Left lung (tissue), 10 donors: ENCODE results near the gene MYBPH. TPM values are rescaled to one million over a fixed set of nuclear protein-coding genes. Genes with fewer than 3 reads are reported as not detected.

Experiments used
- ATAC-seq: fragments of 200-7000 bp; cut with Tn5 transposase; one replicate; pipeline ENCODE4 v1.9.1; 2020; ENCODE audit warnings: moderate library complexity
- DNase-seq, 4 donors: peaks; one replicate each; pipeline ENCODE4 v3.0.0-alpha.2; 2013 to 2020
- H3K27ac ChIP-seq, 2 donors: fragments of 200-600 bp; sonication (generic) in 1 of 2; one replicate each; pipeline versions ENCODE4 v1.5.0 to v1.8.0; 2020 to 2021
- H3K27me3 ChIP-seq, 2 donors: fragments of 200-600 bp; sonication (generic) in 1 of 2; one replicate each; pipeline versions ENCODE4 v1.5.0 to v1.8.0; 2020 to 2021
- H3K36me3 ChIP-seq, 2 donors: fragments of 200-600 bp; sonication (generic) in 1 of 2; one replicate each; pipeline versions ENCODE4 v1.5.0 to v1.8.0; 2020 to 2021
- H3K4me1 ChIP-seq, 2 donors: fragments of 200-600 bp; one replicate each; pipeline ENCODE4 v1.8.0; 2021
- H3K4me3 ChIP-seq, 2 donors: fragments of 200-600 bp; sonication (generic) in 1 of 2; one replicate each; pipeline versions ENCODE4 v1.5.0 to v1.8.0; 2020 to 2021; ENCODE audit warnings: mild to moderate bottlenecking in 1 of 2
- H3K9me3 ChIP-seq, 2 donors: fragments of 200-600 bp; sonication (generic) in 1 of 2; one replicate each; pipeline versions ENCODE4 v1.5.0 to v1.8.0; 2020 to 2021
- intact Hi-C, 2 donors: fragments of 100-400 bp; cut with DNase I; formaldehyde crosslinking; loops; one replicate each; pipeline versions ENCODE4 v1.11.2 to v1.14.2; 2022
- polyA plus RNA-seq, 6 donors: library from polyadenylated mRNA; unstranded; fragments of 120-200 nt; gene quantifications; one replicate each; pipeline ENCODE4 v1.2.1, GENCODE V29; 2013; ENCODE audit not compliant: insufficient read length in 6 of 6
- total RNA-seq, 2 donors: library from RNA; stranded (reverse); fragmentation: NEBNext Ultra II Directional; extraction: Animal tissue kit (Norgen Biotek cat#: 25700); gene quantifications; one replicate each; pipeline ENCODE4 v1.2.1, GENCODE V29; 2021
- TF ChIP-seq, protein P1 (sequence below), 2 donors: fragments of 200-600 bp; sonication (generic) in 1 of 2; IDR thresholded peaks; one replicate each; pipeline versions ENCODE4 v1.5.0 to v1.8.0; 2021; ENCODE audit warnings: antibody characterized with exemption in 2 of 2
- donor health status: DM: no; HTN: yes; CAD: no.
- donor health status: DM: no; HTN: no; CAD: no.

Gene MYBPH
- total and polyA plus RNA-seq, 8 donors, result 0.07 to 1.3 (median 0.34) TPM; not detected in 4

DNA sequence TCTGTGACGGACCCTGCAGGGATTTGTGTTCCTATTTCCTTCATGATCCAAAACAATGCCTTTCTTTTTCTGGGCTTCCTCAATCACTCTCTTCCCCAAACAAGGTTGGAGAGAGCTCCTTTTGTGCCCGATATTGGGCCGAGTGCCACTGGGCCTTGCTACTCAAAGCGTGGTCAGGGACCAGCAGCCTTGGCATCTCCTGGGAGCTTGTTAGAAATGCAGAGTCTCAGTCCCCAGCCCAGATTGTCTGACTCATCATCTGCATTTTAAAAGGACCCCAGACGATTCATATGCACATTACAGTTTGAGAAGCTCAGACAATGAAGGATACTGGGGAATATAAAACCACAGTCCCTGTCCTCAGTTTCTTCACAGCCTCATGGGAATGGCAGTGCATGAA is 28.2 kb downstream of the MYBPH start:
- TF ChIP-seq, protein P1, sequence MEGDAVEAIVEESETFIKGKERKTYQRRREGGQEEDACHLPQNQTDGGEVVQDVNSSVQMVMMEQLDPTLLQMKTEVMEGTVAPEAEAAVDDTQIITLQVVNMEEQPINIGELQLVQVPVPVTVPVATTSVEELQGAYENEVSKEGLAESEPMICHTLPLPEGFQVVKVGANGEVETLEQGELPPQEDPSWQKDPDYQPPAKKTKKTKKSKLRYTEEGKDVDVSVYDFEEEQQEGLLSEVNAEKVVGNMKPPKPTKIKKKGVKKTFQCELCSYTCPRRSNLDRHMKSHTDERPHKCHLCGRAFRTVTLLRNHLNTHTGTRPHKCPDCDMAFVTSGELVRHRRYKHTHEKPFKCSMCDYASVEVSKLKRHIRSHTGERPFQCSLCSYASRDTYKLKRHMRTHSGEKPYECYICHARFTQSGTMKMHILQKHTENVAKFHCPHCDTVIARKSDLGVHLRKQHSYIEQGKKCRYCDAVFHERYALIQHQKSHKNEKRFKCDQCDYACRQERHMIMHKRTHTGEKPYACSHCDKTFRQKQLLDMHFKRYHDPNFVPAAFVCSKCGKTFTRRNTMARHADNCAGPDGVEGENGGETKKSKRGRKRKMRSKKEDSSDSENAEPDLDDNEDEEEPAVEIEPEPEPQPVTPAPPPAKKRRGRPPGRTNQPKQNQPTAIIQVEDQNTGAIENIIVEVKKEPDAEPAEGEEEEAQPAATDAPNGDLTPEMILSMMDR (IDR thresholded peaks at IDR 0.05), result no peak
- no peak for ATAC-seq

DNA sequence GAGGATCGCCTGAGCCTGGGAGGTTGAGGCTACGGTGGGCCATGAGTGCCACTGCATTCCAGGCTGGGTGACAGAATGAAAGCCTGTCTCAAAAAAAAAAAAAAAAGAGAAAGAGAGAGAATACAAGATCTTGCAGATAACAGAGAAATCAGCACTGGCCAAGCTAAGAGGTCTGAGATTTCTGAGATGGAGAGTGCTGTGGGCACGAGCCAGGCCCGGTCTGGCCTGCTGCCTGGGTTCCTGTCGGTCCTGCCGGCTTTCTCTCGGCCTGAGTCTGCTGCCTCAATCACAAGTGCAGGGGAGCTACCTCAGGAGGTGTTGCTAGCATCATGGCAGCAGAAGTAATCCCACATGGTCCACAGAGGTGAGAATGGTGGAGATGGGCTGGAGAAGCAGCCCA is 29.1 kb downstream of the MYBPH start:
- TF ChIP-seq, protein P1 (IDR thresholded peaks at IDR 0.05), result no peak
- Histone ChIP-seq H3K27ac (no peak overlapping the region), H3K36me3 (no peaks in the 10 kb centered on the region), H3K27me3 (no peaks in the 10 kb centered on the region), H3K9me3 (no peaks in the 10 kb centered on the region), H3K4me3 (no peak overlapping the region), H3K4me1 (no peaks in the 10 kb centered on the region)
- DNase-seq (no peak), ATAC-seq (no peak)
- intact Hi-C loops, result no loop called here

More for the DNA sequence above, 28.2 kb downstream of the MYBPH start:
- Histone ChIP-seq H3K9me3 (no peaks in the 10 kb centered on the region), H3K4me1 (no peaks in the 10 kb centered on the region), H3K36me3 (no peaks in the 10 kb centered on the region), H3K4me3 (no peak overlapping the region), H3K27ac (no peak overlapping the region), H3K27me3 (no peaks in the 10 kb centered on the region)
- no peak for DNase-seq
- intact Hi-C loops, result no loop called here

DNA sequence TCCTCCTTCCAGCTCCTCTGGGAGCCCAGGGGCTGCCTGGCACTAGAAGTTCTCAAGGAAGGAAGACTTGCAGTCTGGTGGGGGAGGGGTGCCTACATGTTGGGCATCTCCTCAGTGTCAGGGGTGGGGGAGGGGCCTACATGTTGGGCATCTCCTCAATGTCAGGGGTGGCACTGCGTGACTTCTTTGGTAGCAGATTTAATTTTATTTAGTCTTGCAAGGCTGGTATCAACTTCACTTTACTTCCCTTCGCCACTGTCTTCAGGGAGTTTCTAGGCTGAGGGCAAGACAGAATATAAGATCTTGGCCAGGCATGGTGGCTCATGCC is 29.6 kb downstream of the MYBPH start:
- H3K36me3 ChIP-seq, result no peaks in the 10 kb centered on the region
- ATAC-seq (no peak), DNase-seq (no peak)
- H3K9me3 ChIP-seq, result no peaks in the 10 kb centered on the region
- H3K4me3 ChIP-seq, result no peak overlapping the region
- intact Hi-C loops, result no loop called here
- TF ChIP-seq, protein P1 (IDR thresholded peaks at IDR 0.05), result no peak
- no peaks in the 10 kb centered on the region for H3K27me3 ChIP-seq
- H3K27ac ChIP-seq, result no peak overlapping the region
- H3K4me1 ChIP-seq, result no peaks in the 10 kb centered on the region

DNA sequence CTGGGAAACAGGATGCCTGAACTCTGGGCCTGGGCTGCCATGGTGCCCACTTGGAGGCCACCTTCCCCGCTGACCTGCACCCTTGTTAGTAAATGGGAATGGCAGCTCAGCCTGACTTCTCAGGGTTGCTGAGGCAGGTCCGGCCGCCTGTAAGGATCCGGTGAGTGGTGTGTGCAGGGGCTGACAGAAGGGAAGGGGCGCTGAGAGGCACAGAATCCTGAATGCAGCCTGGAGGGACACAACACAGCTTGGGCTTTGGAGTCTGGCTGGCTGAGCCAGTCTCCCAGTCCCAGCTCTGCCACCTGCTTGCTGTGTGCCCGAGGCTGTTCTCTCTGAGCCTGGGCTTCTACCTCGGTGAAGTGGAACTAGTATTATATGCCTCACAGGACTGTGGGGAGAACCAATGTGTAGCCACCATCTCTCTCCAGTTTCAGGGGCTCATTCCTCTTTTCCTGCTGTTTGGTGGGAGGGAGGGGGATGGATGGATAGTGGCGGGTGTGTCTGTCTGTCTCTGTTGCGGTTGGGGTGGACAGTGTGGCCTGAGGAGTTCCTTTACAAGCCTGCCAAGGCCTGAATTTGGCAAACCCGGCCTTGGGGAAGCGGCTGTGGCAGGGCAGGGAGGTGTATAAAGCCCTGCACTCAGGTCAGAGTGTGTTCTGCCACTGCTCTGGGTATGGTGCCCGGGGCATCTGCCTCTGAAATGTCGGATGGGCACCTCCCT is 30.1 kb downstream of the MYBPH start:
- ATAC-seq, result no peak
- intact Hi-C loops, result no loop called here

DNA sequence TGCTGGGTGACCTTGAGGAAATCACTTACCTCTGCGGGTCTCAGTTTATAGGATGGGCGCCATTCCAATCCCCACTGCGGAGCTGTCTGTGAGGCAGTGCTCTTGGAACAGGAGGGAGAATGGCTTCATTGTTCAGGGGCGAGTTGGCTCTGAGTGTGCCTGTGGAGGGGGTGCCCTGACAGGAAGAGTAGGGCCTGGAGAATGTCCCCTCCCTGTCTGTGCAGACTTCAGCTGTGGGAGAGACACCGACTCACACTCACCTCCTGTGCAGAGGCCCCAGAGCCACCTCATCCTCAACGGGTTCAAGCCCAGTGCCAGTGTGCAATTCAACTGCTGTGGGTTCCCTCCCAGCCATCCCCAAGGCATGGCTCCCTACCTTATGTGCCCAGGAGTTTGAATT is 31.0 kb downstream of the MYBPH start:
- no peaks in the 10 kb centered on the region for H3K36me3 ChIP-seq
- TF ChIP-seq, protein P1 (IDR thresholded peaks at IDR 0.05), result no peak
- H3K9me3 ChIP-seq, result no peaks in the 10 kb centered on the region
- no peak for DNase-seq
- H3K27me3 ChIP-seq, result no peaks in the 10 kb centered on the region
- no peak for ATAC-seq
- intact Hi-C loops, result no loop called here
- no peak overlapping the region for H3K4me3 ChIP-seq
- H3K4me1 ChIP-seq, result no peaks in the 10 kb centered on the region
- H3K27ac ChIP-seq, result no peak overlapping the region

More for the DNA sequence above, 30.1 kb downstream of the MYBPH start:
- DNase-seq, result no peak
- TF ChIP-seq, protein P1 (IDR thresholded peaks at IDR 0.05), result no peak
- Histone ChIP-seq H3K27me3 (no peaks in the 10 kb centered on the region), H3K36me3 (no peaks in the 10 kb centered on the region), H3K27ac (no peak overlapping the region), H3K9me3 (no peaks in the 10 kb centered on the region), H3K4me3 (no peak overlapping the region), H3K4me1 (no peaks in the 10 kb centered on the region)
